Fibroblast of lung (primary cell): ENCODE data around the gene DGLUCY. TPM values are rescaled to one million over a fixed set of nuclear protein-coding genes. Genes with fewer than 3 reads are reported as not detected.

ENCODE experiments used
- DNase-seq, 2 donors: peaks; one replicate each; pipeline versions ENCODE4 v3.0.0 to v3.0.0-alpha.2; 2010; ENCODE audit warnings: low read depth in 2 of 2
- H2AFZ ChIP-seq: 2 replicates; pipeline ENCODE4 v1.5.1; 2012; ENCODE audit warnings: low read length, control low read depth, inconsistent platforms
- H3K27ac ChIP-seq: 2 replicates; pipeline ENCODE4 v1.5.1; 2011; ENCODE audit warnings: low read length, control low read depth; ENCODE audit not compliant: insufficient read depth
- H3K27me3 ChIP-seq: 2 replicates; pipeline ENCODE4 v1.5.1; 2011; ENCODE audit warnings: mild to moderate bottlenecking, low read length; ENCODE audit not compliant: control insufficient read depth, insufficient read depth
- H3K36me3 ChIP-seq: 2 replicates; pipeline ENCODE4 v1.5.1; 2011; ENCODE audit warnings: low read length; ENCODE audit not compliant: control insufficient read depth, insufficient read depth
- H3K4me1 ChIP-seq: 2 replicates; pipeline ENCODE4 v1.5.1; 2011; ENCODE audit warnings: low read length; ENCODE audit not compliant: control insufficient read depth, insufficient read depth; ENCODE audit errors: extremely low read depth
- H3K4me2 ChIP-seq: 2 replicates; pipeline ENCODE4 v1.5.1; 2011; ENCODE audit warnings: low read length, control low read depth; ENCODE audit not compliant: insufficient read depth; ENCODE audit errors: extremely low read depth
- H3K4me3 ChIP-seq, 4 experiments: fragments of 200-600 bp in 1 of 4; sonication (generic) in 1 of 4; replicated peaks in 1 of 4; 2 replicates each; pipeline ENCODE4 v1.5.1; 2011 to 2016; ENCODE audit warnings: low read length in 4 of 4, low read depth in 3 of 4, mild to moderate bottlenecking in 3 of 4, control low read depth in 2 of 4, inconsistent platforms in 1 of 4, mixed read lengths in 1 of 4; ENCODE audit not compliant: insufficient read depth in 1 of 4; ENCODE audit errors: control extremely low read depth in 1 of 4
- H3K79me2 ChIP-seq: 2 replicates; pipeline ENCODE4 v1.5.1; 2012; ENCODE audit warnings: mild to moderate bottlenecking, low read length, inconsistent platforms; ENCODE audit not compliant: control insufficient read depth, insufficient read depth
- H3K9ac ChIP-seq: 2 replicates; pipeline ENCODE4 v1.5.1; 2011; ENCODE audit warnings: mild to moderate bottlenecking, low read length, control low read depth; ENCODE audit not compliant: insufficient read depth
- H3K9me3 ChIP-seq: 2 replicates; pipeline ENCODE4 v1.5.1; 2012; ENCODE audit warnings: low read depth, low read length; ENCODE audit not compliant: control insufficient read depth, insufficient read depth
- H4K20me1 ChIP-seq: 2 replicates; pipeline ENCODE4 v1.5.1; 2011; ENCODE audit warnings: low read length; ENCODE audit not compliant: control insufficient read depth, insufficient read depth; ENCODE audit errors: extremely low read depth
- EZH2 ChIP-seq: IDR thresholded peaks from 2 replicates; pipeline ENCODE4 v1.5.1; 2012; ENCODE audit warnings: low read length, control low read depth, mild to moderate bottlenecking; ENCODE audit errors: missing control alignments
- polyA plus RNA-seq, 2 donors: library from polyadenylated mRNA; depleted of rRNA in 1 of 2; stranded (reverse) in 1 of 2; unstranded in 1 of 2; fragments of >200 nt; gene quantifications; 2 replicates each; pipeline ENCODE4 v1.2.1, GENCODE V29; 2011 to 2012; ENCODE audit warnings: missing spikeins in 1 of 2
- total RNA-seq: library from RNA; depleted of rRNA; stranded (reverse); fragments of >200 nt; gene quantifications from 2 replicates; pipeline ENCODE4 v1.2.1, GENCODE V29; 2014
- TF ChIP-seq, protein P1 (sequence below), 2 donors: IDR thresholded peaks in 1 of 2; conservative IDR thresholded peaks in 1 of 2; 1 replicate in 1 of 2; 2 replicates in 1 of 2; pipeline ENCODE4 v1.5.1; 2011 to 2012; ENCODE audit warnings: low read length in 2 of 2, control low read depth in 1 of 2, inconsistent platforms in 1 of 2, low read depth in 1 of 2, mild to moderate bottlenecking in 1 of 2

Gene DGLUCY
- total and polyA plus RNA-seq, 2 donors (not counting 1 experiment from before 2014, with no cell fraction given): 26.7 to 62.1 TPM

DNA sequence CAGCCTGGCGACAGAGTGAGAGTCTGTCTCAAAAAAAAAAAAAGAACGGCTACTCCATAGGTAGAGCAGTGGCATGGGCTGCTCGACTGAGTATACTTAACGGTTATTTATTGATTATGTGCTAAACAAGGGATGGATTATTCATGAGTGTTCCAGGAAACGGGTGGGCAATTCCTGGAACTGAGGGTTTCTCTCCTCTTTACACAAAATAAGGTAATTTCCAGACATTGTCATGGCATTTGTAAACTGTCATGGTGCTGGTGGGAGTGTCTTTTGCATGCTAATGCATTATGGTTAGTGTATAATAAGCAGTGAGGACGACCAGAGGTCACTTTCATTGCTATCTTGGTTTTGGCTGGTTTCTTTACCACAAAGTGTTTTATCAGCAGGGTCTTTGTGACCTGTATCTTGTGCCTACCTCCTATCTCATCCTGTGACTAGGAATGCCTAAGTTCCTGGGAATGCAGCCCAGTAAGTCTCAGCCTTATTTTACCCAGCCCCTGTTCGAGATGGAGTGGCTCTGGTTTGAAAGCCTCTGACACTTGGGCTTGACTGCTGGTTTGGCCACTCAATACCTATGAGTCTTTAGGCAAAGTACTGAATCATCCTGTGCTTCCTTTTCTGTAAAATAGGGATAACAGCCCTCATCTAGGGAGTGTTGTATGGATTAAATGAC, 3.2 kb downstream of the DGLUCY start:
- Histone ChIP-seq H3K27me3 (no peaks in the 10 kb centered on the region), H3K27ac (no peak overlapping the region), H3K9ac (no peak overlapping the region), H3K4me2 (no peak overlapping the region), H2AFZ (no peak overlapping the region), H3K4me1 (peaks cover 12% of the 10 kb centered on the region), H3K4me3 (no peak overlapping the region), H3K9me3 (no peaks in the 10 kb centered on the region), H4K20me1 (no peaks in the 10 kb centered on the region), H3K79me2 (peaks cover 4% of the 10 kb centered on the region), H3K36me3 (no peaks in the 10 kb centered on the region)
- no peak for TF ChIP-seq EZH2
- TF ChIP-seq, protein P1, sequence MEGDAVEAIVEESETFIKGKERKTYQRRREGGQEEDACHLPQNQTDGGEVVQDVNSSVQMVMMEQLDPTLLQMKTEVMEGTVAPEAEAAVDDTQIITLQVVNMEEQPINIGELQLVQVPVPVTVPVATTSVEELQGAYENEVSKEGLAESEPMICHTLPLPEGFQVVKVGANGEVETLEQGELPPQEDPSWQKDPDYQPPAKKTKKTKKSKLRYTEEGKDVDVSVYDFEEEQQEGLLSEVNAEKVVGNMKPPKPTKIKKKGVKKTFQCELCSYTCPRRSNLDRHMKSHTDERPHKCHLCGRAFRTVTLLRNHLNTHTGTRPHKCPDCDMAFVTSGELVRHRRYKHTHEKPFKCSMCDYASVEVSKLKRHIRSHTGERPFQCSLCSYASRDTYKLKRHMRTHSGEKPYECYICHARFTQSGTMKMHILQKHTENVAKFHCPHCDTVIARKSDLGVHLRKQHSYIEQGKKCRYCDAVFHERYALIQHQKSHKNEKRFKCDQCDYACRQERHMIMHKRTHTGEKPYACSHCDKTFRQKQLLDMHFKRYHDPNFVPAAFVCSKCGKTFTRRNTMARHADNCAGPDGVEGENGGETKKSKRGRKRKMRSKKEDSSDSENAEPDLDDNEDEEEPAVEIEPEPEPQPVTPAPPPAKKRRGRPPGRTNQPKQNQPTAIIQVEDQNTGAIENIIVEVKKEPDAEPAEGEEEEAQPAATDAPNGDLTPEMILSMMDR (conservative IDR thresholded peaks at IDR 0.05 in 1 of 2, IDR thresholded peaks at IDR 0.05 in 1 of 2; ENCODE audit: low read depth in 1 of 2, low read length in 2 of 2): no peak
- DNase-seq: peak in 1 of 2 donors; percentile 15

DNA sequence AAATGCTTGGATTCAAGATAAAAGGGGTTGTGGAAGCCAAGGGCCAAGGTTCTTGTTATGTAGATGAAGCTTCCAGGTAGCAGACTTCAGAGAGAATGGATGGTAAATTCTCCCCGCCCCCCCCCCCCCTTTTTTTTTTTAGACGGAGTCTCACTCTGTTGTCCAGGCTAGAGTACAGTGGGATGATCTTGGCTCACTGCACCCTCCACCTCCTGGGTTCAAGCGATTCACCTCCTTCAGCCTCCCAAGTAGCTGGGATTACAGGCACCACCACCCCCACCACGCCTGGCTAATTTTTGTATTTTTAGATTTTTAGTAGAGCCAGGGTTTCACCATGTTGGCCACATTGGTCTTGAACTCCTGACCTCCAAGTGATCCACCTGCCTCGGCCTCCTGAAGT, 4.1 kb downstream of the DGLUCY start:
- H3K36me3 ChIP-seq: no peaks in the 10 kb centered on the region
- H3K4me1 ChIP-seq: peaks cover 12% of the 10 kb centered on the region
- no peak for DNase-seq

DNA sequence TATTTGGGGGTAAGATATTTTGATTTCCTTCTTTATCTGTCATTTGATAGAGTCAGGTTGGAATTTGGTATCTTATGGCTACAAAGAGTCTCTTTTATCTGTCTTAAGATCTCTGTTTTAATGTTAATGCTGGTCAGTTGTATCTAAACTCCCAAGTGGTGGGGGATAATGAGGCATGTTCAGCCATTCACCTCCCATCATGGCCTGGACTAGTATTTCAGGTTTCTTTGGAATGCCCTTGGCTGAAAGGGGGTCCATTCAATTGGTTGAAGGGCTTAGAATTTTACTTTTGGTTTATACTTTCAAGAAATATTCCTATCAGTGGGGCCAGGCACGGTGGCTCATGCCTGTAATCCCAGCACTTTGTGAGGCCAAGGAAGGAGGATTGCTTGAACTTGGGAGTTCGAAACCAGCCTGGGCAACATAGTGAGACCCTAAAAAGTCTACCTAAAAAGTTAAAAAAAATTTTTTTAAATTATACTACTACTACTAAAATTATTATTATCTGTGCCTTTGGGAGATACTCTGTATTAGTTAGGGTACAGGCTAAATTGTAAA, 4.7 kb downstream of the DGLUCY start:
- H2AFZ ChIP-seq: no peak overlapping the region
- TF ChIP-seq EZH2: no peak
- TF ChIP-seq, protein P1 (conservative IDR thresholded peaks at IDR 0.05 in 1 of 2, IDR thresholded peaks at IDR 0.05 in 1 of 2; ENCODE audit: low read depth in 1 of 2, low read length in 2 of 2): no peak
- H3K36me3 ChIP-seq: no peaks in the 10 kb centered on the region

More for the DNA sequence above, 4.1 kb downstream of the DGLUCY start:
- Histone ChIP-seq H3K9ac (no peak overlapping the region), H3K4me2 (no peak overlapping the region), H3K9me3 (no peaks in the 10 kb centered on the region), H4K20me1 (no peaks in the 10 kb centered on the region), H3K27ac (no peak overlapping the region), H3K4me3 (no peak overlapping the region), H3K27me3 (no peaks in the 10 kb centered on the region), H2AFZ (no peak overlapping the region), H3K79me2 (peaks cover 4% of the 10 kb centered on the region)
- TF ChIP-seq, protein P1 (conservative IDR thresholded peaks at IDR 0.05 in 1 of 2, IDR thresholded peaks at IDR 0.05 in 1 of 2; ENCODE audit: low read depth in 1 of 2, low read length in 2 of 2): no peak
- no peak for TF ChIP-seq EZH2

More for the DNA sequence above, 4.7 kb downstream of the DGLUCY start:
- H3K27ac ChIP-seq: no peak overlapping the region
- H4K20me1 ChIP-seq: no peaks in the 10 kb centered on the region
- no peak overlapping the region for H3K9ac ChIP-seq
- no peaks in the 10 kb centered on the region for H3K9me3 ChIP-seq
- H3K4me1 ChIP-seq: peaks cover 12% of the 10 kb centered on the region
- no peaks in the 10 kb centered on the region for H3K27me3 ChIP-seq
- DNase-seq: no peak
- no peak overlapping the region for H3K4me2 ChIP-seq
- peaks cover 4% of the 10 kb centered on the region for H3K79me2 ChIP-seq
- no peak overlapping the region for H3K4me3 ChIP-seq
